K562 (cell line): ENCODE results near the gene SLC15A3. TPM values are rescaled to one million over a fixed set of nuclear protein-coding genes. Genes with fewer than 3 reads are reported as not detected.

Experiments used
- ATF7 ChIP-seq: fragments of 450-650 bp; IDR thresholded peaks from 2 replicates; pipeline ENCODE4 v1.7.1; 2014; ENCODE audit warnings: mild to moderate bottlenecking, moderate library complexity
- BACH1 ChIP-seq: fragments of 200-800 bp; sonication (Bioruptor generic); IDR thresholded peaks from 2 replicates; pipeline ENCODE4 v1.6.1; 2016; ENCODE audit warnings: missing genetic modification characterization, missing compliant biosample characterization
- SAFB2 ChIP-seq: fragments of 200-400 bp; formaldehyde crosslinking; IDR thresholded peaks from 2 replicates; pipeline ENCODE4 v1.6.1; 2018; ENCODE audit warnings: borderline replicate concordance, low read length, low read depth, moderate library complexity; ENCODE audit not compliant: severe bottlenecking
- SRF ChIP-seq, 2 experiments: fragments of 250-450, 450-650 bp in 1 of 2; sonication (Bioruptor Pico) in 1 of 2; sonication (generic) in 1 of 2; formaldehyde crosslinking; IDR thresholded peaks; 2 replicates each; pipeline versions ENCODE4 v1.5.0 to v1.5.1; 2020 to 2022; ENCODE audit warnings: mild to moderate bottlenecking in 1 of 2, missing genetic modification reagents in 1 of 2
- STAT6 ChIP-seq: sonication (generic); formaldehyde crosslinking; IDR thresholded peaks from 2 replicates; pipeline ENCODE4 v1.8.1; 2023; ENCODE audit warnings: mild to moderate bottlenecking, missing genetic modification reagents
- TOE1 ChIP-seq, 2 experiments: fragments of 450-650 bp in 1 of 2; sonication (generic) in 1 of 2; formaldehyde crosslinking in 1 of 2; IDR thresholded peaks; 2 replicates each; pipeline versions ENCODE4 v1.7.1 to v1.8.0; 2016 to 2022; ENCODE audit warnings: borderline replicate concordance in 2 of 2, mild to moderate bottlenecking in 2 of 2, antibody characterized with exemption in 1 of 2, inconsistent platforms in 1 of 2, low read depth in 1 of 2, missing genetic modification reagents in 1 of 2, moderate library complexity in 1 of 2
- ZNF592 ChIP-seq: fragments of 450-650 bp; IDR thresholded peaks from 2 replicates; pipeline ENCODE4 v1.6.1; 2017; ENCODE audit warnings: antibody characterized with exemption, mild to moderate bottlenecking
- polyA plus RNA-seq, 8 experiments: library from polyadenylated mRNA; depleted of rRNA in 4 of 8; stranded (reverse) in 5 of 8; unstranded in 3 of 8; fragments of >200 nt; fragmentation: Nextera tagmentation in 2 of 8; fragmentation: Illumina TruSeq in 1 of 8; extraction: Ambion mirVana in 2 of 8; extraction: Trizol in 1 of 8; gene quantifications; 2 replicates each; pipeline versions ENCODE4 v1.2.1 to v1.2.3, GENCODE V29; 2011 to 2014; ENCODE audit warnings: inconsistent platforms in 1 of 8, missing spikeins in 1 of 8
- total RNA-seq, 7 experiments: library from RNA; depleted of rRNA in 6 of 7; stranded (reverse); fragments of >200 nt in 6 of 7; fragmentation: Illumina TruSeq in 2 of 7; extraction: Trizol in 2 of 7; gene quantifications; 2 replicates each; pipeline versions ENCODE4 v1.2.1 to v1.2.3, GENCODE V29; 2011 to 2021; ENCODE audit warnings: low replicate concordance in 1 of 7
- TF ChIP-seq, protein P1 (sequence below): sonication (generic); formaldehyde crosslinking; IDR thresholded peaks from 2 replicates; pipeline ENCODE4 v1.8.0; 2023; ENCODE audit warnings: mild to moderate bottlenecking, missing genetic modification reagents
- TF ChIP-seq, protein P2 (sequence below): sonication (generic); formaldehyde crosslinking; IDR thresholded peaks from 2 replicates; pipeline ENCODE4 v1.9.0; 2022; ENCODE audit warnings: mild to moderate bottlenecking, missing genetic modification reagents

Gene SLC15A3
- total and polyA plus RNA-seq, 9 of the 15 experiments (the other 6 are each of a cell fraction or from before 2014, with no cell fraction given): 0.07 to 0.27 TPM; not detected in 7

DNA sequence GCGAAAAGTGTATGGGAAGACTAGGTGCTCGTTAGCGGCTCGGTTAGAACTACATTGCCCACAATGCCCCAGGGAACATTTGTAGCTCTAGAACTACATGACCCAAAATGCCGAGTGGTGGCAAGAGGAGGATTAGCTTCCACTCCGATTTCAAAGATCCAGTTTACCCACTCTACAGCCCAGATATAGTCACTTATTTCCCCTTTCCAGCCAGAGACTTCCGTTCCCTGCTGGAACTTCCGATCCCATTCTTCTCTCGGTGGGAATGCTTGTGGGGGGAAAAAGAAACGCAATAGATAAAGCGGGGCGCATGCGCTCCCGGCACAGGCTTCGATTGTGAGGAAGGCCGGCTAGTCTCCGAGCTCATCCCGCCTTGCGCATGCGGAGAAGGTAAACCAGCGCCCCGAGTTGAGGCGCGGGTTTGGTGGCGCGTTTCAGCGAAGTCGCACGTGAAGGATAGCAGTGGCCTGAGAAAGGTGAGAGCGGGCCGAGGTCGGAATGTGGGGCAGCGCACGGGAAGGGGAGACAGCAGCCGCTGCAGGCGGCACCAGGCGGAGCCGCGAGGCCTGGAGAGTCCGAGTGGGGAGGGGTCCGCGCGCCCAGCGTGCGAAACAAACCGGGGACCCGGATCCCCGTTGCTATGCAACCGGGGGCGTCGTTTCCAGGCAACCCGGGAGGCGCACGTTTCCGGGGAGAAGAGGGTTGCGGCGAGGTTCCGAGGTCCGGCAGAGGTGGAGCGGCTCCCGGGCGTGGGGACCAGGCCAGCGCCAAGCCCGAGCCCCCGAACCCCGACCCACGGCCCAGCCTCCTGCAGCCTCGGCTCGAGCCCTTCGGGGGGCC lies 38.0 kb downstream of the SLC15A3 start, which contains the start of gene TMEM109 (continued):
- peak; percentile 67; the same call in 1 of the 2 replicates for TF ChIP-seq STAT6 (CRISPR knock-in tag)
- TF ChIP-seq, protein P1, sequence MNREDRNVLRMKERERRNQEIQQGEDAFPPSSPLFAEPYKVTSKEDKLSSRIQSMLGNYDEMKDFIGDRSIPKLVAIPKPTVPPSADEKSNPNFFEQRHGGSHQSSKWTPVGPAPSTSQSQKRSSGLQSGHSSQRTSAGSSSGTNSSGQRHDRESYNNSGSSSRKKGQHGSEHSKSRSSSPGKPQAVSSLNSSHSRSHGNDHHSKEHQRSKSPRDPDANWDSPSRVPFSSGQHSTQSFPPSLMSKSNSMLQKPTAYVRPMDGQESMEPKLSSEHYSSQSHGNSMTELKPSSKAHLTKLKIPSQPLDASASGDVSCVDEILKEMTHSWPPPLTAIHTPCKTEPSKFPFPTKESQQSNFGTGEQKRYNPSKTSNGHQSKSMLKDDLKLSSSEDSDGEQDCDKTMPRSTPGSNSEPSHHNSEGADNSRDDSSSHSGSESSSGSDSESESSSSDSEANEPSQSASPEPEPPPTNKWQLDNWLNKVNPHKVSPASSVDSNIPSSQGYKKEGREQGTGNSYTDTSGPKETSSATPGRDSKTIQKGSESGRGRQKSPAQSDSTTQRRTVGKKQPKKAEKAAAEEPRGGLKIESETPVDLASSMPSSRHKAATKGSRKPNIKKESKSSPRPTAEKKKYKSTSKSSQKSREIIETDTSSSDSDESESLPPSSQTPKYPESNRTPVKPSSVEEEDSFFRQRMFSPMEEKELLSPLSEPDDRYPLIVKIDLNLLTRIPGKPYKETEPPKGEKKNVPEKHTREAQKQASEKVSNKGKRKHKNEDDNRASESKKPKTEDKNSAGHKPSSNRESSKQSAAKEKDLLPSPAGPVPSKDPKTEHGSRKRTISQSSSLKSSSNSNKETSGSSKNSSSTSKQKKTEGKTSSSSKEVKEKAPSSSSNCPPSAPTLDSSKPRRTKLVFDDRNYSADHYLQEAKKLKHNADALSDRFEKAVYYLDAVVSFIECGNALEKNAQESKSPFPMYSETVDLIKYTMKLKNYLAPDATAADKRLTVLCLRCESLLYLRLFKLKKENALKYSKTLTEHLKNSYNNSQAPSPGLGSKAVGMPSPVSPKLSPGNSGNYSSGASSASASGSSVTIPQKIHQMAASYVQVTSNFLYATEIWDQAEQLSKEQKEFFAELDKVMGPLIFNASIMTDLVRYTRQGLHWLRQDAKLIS (CRISPR knock-in tag): 0 out of 2 replicates have a peak, but pooled peaks have one; percentile 73
- no peak for TF ChIP-seq BACH1 (tag)
- TF ChIP-seq ZNF592: peak; percentile 89
- TF ChIP-seq, protein P2, sequence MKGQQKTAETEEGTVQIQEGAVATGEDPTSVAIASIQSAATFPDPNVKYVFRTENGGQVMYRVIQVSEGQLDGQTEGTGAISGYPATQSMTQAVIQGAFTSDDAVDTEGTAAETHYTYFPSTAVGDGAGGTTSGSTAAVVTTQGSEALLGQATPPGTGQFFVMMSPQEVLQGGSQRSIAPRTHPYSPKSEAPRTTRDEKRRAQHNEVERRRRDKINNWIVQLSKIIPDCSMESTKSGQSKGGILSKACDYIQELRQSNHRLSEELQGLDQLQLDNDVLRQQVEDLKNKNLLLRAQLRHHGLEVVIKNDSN: peak; percentile 64
- no peak for TF ChIP-seq TOE1 (IDR thresholded peaks at IDR 0.05; ENCODE audit: borderline replicate concordance)
- 0 out of 2 replicates have a peak, but pooled peaks have one; percentile 31 for TF ChIP-seq TOE1 (CRISPR knock-in tag; IDR thresholded peaks at IDR 0.05; ENCODE audit: borderline replicate concordance, low read depth)
- TF ChIP-seq ATF7: peak; percentile 57; the same call in 1 of the 2 replicates
- no peak for TF ChIP-seq SAFB2
- TF ChIP-seq SRF (CRISPR knock-in tag; IDR thresholded peaks at IDR 0.05): peak in 1 of 2 experiments; percentile 39; a peak in 1 of 4 replicates
